BLaER1 (cell line): ENCODE measurements around the gene KRTAP4-4.
A peak's percentile ranks its signal among the peaks of the same experiment; 100 is the strongest.

Experiments
- H3K27ac ChIP-seq: shearing (Covaris generic); formaldehyde crosslinking; 2 replicates; pipeline ENCODE4 v1.8.1; 2022
- H3K27me3 ChIP-seq: shearing (Covaris generic); formaldehyde crosslinking; 2 replicates; pipeline ENCODE4 v1.8.1; 2022
- H3K36me3 ChIP-seq: shearing (Covaris generic); formaldehyde crosslinking; 2 replicates; pipeline ENCODE4 v1.8.1; 2022
- H3K4me1 ChIP-seq: shearing (Covaris generic); formaldehyde crosslinking; 2 replicates; pipeline ENCODE4 v1.8.1; 2022
- H3K4me2 ChIP-seq: shearing (Covaris generic); formaldehyde crosslinking; 2 replicates; pipeline ENCODE4 v1.8.1; 2022
- H3K4me3 ChIP-seq: shearing (Covaris generic); formaldehyde crosslinking; 2 replicates; pipeline ENCODE4 v1.8.1; 2022
- H3K9ac ChIP-seq: shearing (Covaris generic); formaldehyde crosslinking; 2 replicates; pipeline ENCODE4 v1.8.1; 2022
- H3K9me3 ChIP-seq: shearing (Covaris generic); formaldehyde crosslinking; 2 replicates; pipeline ENCODE4 v1.8.1; 2022
- H4K20me1 ChIP-seq: shearing (Covaris generic); formaldehyde crosslinking; 2 replicates; pipeline ENCODE4 v1.8.1; 2022
- Cebpa-rat ChIP-seq: shearing (Covaris generic); IDR thresholded peaks from 2 replicates; pipeline ENCODE4 v1.8.1; 2022

Gene KRTAP4-4

GRCh38 chr17:41116297-41116696 is 44.3 kb downstream of the KRTAP4-4 start:
- no peaks in the 10 kb centered on the region for H3K36me3 ChIP-seq
- no peak overlapping the region for H3K27ac ChIP-seq
- H3K4me3 ChIP-seq, result no peak overlapping the region
- no peak for TF ChIP-seq Cebpa-rat
- H3K4me2 ChIP-seq, result peak overlapping the region; percentile 2; the same call in 1 of the 2 replicates
- H3K27me3 ChIP-seq, result no peaks in the 10 kb centered on the region
- no peaks in the 10 kb centered on the region for H4K20me1 ChIP-seq
- H3K4me1 ChIP-seq, result peaks cover 30% of the 10 kb centered on the region
- H3K9ac ChIP-seq, result no peak overlapping the region
- H3K9me3 ChIP-seq, result peaks cover 35% of the 10 kb centered on the region

GRCh38 chr17:41111151-41111885 is 49.2 kb downstream of the KRTAP4-4 start:
- peaks cover 36% of the 10 kb centered on the region for H3K9me3 ChIP-seq
- H3K9ac ChIP-seq, result no peak overlapping the region
- no peaks in the 10 kb centered on the region for H3K36me3 ChIP-seq
- no peak overlapping the region for H3K27ac ChIP-seq
- no peaks in the 10 kb centered on the region for H3K27me3 ChIP-seq
- no peaks in the 10 kb centered on the region for H4K20me1 ChIP-seq
- no peak overlapping the region for H3K4me2 ChIP-seq
- H3K4me1 ChIP-seq, result peaks cover 14% of the 10 kb centered on the region
- TF ChIP-seq Cebpa-rat, result no peak
- H3K4me3 ChIP-seq, result no peak overlapping the region
